K562 (cell line): ENCODE data around the gene BCL11A. TPM values are rescaled to one million over a fixed set of nuclear protein-coding genes. Genes with fewer than 3 reads are reported as not detected.

Source experiments
- CSDE1 ChIP-seq, 2 experiments: fragments of 450-650 bp; IDR thresholded peaks; 2 replicates each; pipeline ENCODE4 v1.6.1; 2016; ENCODE audit warnings: mild to moderate bottlenecking in 1 of 2
- ELF2 ChIP-seq: fragments of 250-450 bp; sonication (Bioruptor Pico); IDR thresholded peaks from 2 replicates; pipeline ENCODE4 v1.5.0; 2021; ENCODE audit warnings: mild to moderate bottlenecking
- ESRRA ChIP-seq: fragments of 450-650 bp; IDR thresholded peaks from 2 replicates; pipeline ENCODE4 v1.6.1; 2014; ENCODE audit warnings: low read depth, mild to moderate bottlenecking, moderate library complexity, borderline replicate concordance
- POU5F1 ChIP-seq: fragments of 150-350 bp; IDR thresholded peaks from 2 replicates; pipeline ENCODE4 v1.6.1; 2014; ENCODE audit warnings: borderline replicate concordance, low read length, low read depth, mild to moderate bottlenecking; ENCODE audit not compliant: partially characterized antibody
- RCOR1 ChIP-seq, 2 experiments: IDR thresholded peaks; 2 replicates each; pipeline ENCODE4 v1.6.1; 2012; ENCODE audit warnings: low read depth in 2 of 2, low read length in 2 of 2, borderline replicate concordance in 1 of 2, improper control_type of control experiment in 1 of 2
- RHOXF2B ChIP-seq: fragments of 250-450 bp; sonication (Bioruptor Pico); conservative IDR thresholded peaks from 2 replicates; pipeline ENCODE4 v1.5.1; 2021
- TAF15 ChIP-seq: fragments of 200-400 bp; formaldehyde crosslinking; IDR thresholded peaks from 2 replicates; pipeline ENCODE4 v1.6.1; 2017; ENCODE audit warnings: mild to moderate bottlenecking, low read depth, low read length, moderate library complexity
- ZBTB7A ChIP-seq: IDR thresholded peaks from 2 replicates; pipeline ENCODE4 v1.6.1; 2011; ENCODE audit warnings: low read depth, mild to moderate bottlenecking, low read length, moderate library complexity, borderline replicate concordance; ENCODE audit not compliant: control insufficient read depth
- ZKSCAN3 ChIP-seq: fragments of 250-450 bp; sonication (Bioruptor Pico); IDR thresholded peaks from 2 replicates; pipeline ENCODE4 v1.4.0; 2020
- polyA plus RNA-seq, 8 experiments: library from polyadenylated mRNA; depleted of rRNA in 4 of 8; stranded (reverse) in 5 of 8; unstranded in 3 of 8; fragments of >200 nt; fragmentation: Nextera tagmentation in 2 of 8; fragmentation: Illumina TruSeq in 1 of 8; extraction: Ambion mirVana in 2 of 8; extraction: Trizol in 1 of 8; gene quantifications; 2 replicates each; pipeline versions ENCODE4 v1.2.1 to v1.2.3, GENCODE V29; 2011 to 2014; ENCODE audit warnings: inconsistent platforms in 1 of 8, missing spikeins in 1 of 8
- total RNA-seq, 7 experiments: library from RNA; depleted of rRNA in 6 of 7; stranded (reverse); fragments of >200 nt in 6 of 7; fragmentation: Illumina TruSeq in 2 of 7; extraction: Trizol in 2 of 7; gene quantifications; 2 replicates each; pipeline versions ENCODE4 v1.2.1 to v1.2.3, GENCODE V29; 2011 to 2021; ENCODE audit warnings: low replicate concordance in 1 of 7
- TF ChIP-seq, protein P1 (sequence below): fragments of 250-450 bp; sonication (Bioruptor Pico); IDR thresholded peaks from 2 replicates; pipeline ENCODE4 v1.5.0; 2021; ENCODE audit warnings: mild to moderate bottlenecking, moderate library complexity
- TF ChIP-seq, protein P2 (sequence below): fragments of 450-650 bp; IDR thresholded peaks from 2 replicates; pipeline ENCODE4 v1.6.1; 2018; ENCODE audit not compliant: partially characterized antibody
- TF ChIP-seq, protein P3 (sequence below): fragments of 450-650 bp; IDR thresholded peaks from 2 replicates; pipeline ENCODE4 v1.6.1; 2016; ENCODE audit warnings: antibody characterized with exemption
- TF ChIP-seq, protein P4 (sequence below), 2 experiments: IDR thresholded peaks in 1 of 2; conservative IDR thresholded peaks in 1 of 2; 2 replicates each; pipeline ENCODE4 v1.6.1; 2016; ENCODE audit warnings: low read depth in 2 of 2, mild to moderate bottlenecking in 1 of 2, missing compliant biosample characterization in 1 of 2, missing genetic modification characterization in 1 of 2, moderate library complexity in 1 of 2

The BCL11A gene
- total and polyA plus RNA-seq, 9 of the 15 experiments (the other 6 are each of a cell fraction or from before 2014, with no cell fraction given) = 0.13 TPM; not detected in 8

DNA sequence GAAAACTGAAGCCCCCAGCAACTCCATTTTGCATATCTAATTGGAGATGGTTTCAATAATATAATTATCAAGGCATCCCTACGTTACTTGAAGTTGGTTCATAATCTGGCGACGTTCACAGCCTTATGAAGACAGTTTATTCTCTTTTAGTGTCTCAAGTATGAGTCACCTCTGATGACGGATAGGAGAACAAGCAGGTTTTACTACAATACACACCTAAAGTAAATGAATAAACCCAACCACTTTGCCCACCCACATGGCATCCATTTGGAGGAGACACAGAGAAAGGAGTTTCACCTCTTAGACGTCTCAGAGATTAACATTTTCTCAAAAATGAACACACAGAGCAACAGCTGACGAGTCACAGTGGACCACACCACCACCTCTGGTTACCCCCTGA is 40.8 kb downstream of the BCL11A start (continued):
- TF ChIP-seq ESRRA = no peak
- no peak for TF ChIP-seq RCOR1 (IDR thresholded peaks at IDR 0.05; ENCODE audit: borderline replicate concordance in 1 of 2, low read depth in 2 of 2, low read length in 2 of 2)
- no peak for TF ChIP-seq TAF15
- TF ChIP-seq, protein P1, sequence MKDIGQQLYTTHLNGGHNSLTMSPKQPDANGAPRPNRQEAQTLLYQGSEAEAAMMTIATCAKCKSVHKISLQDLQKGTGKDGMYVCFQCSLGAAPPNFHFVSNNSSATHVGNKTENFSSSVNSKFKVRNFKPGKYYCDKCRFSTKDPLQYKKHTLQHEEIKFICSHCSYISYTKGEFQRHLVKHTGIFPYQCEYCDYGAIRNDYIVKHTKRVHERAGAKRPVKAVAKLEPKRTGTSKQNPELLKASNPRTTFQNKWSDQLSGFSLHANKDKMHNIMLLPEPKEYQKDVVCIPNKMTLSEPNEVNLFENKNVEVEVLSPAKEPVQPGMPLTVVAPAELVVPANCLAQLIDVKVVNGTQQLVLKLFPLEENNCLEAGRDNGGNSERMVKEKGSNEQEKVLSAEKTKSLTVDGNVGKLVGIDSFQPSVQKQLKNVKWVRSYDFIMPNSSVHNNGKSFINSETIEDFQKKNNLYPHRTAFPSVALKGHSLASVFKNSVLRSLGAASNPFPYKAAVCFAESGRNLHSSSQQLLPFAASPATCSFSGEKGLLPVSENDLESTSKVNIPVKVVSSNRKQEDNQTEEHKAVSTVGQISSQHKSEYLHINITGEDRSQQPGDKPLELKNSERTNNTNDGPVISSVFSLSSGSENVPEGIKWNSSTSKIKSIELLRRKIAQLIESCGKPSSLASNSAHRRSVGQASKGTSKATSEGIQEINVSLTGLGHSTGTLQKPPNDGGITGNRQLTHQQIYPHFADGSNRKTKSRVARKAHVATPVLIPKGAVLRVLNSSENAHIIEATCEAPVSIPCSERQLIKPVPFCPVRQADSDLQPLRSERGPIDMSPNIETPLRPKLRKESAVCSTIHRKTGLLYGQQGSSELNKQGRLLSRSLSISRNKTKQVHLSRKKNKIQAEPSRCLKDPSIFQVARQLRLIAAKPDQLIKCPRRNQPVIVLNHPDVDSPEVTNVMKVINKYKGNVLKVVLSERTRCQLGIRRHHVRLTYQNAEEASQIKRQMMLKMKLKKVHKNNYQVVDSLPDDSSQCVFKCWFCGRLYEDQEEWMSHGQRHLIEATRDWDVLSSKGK (CRISPR knock-in tag) = no peak
- TF ChIP-seq, protein P2, sequence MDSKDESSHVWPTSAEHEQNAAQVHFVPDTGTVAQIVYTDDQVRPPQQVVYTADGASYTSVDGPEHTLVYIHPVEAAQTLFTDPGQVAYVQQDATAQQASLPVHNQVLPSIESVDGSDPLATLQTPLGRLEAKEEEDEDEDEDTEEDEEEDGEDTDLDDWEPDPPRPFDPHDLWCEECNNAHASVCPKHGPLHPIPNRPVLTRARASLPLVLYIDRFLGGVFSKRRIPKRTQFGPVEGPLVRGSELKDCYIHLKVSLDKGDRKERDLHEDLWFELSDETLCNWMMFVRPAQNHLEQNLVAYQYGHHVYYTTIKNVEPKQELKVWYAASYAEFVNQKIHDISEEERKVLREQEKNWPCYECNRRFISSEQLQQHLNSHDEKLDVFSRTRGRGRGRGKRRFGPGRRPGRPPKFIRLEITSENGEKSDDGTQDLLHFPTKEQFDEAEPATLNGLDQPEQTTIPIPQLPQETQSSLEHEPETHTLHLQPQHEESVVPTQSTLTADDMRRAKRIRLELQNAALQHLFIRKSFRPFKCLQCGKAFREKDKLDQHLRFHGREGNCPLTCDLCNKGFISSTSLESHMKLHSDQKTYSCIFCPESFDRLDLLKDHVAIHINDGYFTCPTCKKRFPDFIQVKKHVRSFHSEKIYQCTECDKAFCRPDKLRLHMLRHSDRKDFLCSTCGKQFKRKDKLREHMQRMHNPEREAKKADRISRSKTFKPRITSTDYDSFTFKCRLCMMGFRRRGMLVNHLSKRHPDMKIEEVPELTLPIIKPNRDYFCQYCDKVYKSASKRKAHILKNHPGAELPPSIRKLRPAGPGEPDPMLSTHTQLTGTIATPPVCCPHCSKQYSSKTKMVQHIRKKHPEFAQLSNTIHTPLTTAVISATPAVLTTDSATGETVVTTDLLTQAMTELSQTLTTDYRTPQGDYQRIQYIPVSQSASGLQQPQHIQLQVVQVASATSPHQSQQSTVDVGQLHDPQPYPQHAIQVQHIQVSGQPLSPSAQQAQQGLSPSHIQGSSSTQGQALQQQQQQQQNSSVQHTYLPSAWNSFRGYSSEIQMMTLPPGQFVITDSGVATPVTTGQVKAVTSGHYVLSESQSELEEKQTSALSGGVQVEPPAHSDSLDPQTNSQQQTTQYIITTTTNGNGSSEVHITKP = no peak
- TF ChIP-seq, protein P3, sequence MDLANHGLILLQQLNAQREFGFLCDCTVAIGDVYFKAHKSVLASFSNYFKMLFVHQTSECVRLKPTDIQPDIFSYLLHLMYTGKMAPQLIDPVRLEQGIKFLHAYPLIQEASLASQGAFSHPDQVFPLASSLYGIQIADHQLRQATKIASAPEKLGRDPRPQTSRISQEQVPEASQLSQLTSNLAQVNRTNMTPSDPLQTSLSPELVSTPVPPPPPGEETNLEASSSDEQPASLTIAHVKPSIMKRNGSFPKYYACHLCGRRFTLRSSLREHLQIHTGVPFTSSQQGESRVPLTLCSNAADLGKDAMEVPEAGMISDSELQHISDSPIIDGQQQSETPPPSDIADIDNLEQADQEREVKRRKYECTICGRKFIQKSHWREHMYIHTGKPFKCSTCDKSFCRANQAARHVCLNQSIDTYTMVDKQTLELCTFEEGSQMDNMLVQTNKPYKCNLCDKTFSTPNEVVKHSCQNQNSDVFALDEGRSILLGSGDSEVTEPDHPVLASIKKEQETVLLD = no peak
- TF ChIP-seq POU5F1 = no peak
- TF ChIP-seq CSDE1 (IDR thresholded peaks at IDR 0.05) = no peak
- TF ChIP-seq, protein P4, sequence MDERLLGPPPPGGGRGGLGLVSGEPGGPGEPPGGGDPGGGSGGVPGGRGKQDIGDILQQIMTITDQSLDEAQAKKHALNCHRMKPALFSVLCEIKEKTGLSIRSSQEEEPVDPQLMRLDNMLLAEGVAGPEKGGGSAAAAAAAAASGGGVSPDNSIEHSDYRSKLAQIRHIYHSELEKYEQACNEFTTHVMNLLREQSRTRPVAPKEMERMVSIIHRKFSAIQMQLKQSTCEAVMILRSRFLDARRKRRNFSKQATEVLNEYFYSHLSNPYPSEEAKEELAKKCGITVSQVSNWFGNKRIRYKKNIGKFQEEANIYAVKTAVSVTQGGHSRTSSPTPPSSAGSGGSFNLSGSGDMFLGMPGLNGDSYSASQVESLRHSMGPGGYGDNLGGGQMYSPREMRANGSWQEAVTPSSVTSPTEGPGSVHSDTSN (CRISPR knock-in tag; IDR thresholded peaks at IDR 0.05; ENCODE audit: low read depth) = no peak
- TF ChIP-seq, protein P4 (tag; conservative IDR thresholded peaks at IDR 0.05; ENCODE audit: low read depth) = no peak
- TF ChIP-seq ELF2 (CRISPR knock-in tag) = no peak
- no peak for TF ChIP-seq ZBTB7A
- TF ChIP-seq ZKSCAN3 = no peak
- no peak for TF ChIP-seq RHOXF2B (CRISPR knock-in tag)
